Endothelial cell (in vitro differentiated cells): ENCODE measurements around the gene MYO3B. TPM values are rescaled to one million over a fixed set of nuclear protein-coding genes. Genes with fewer than 3 reads are reported as not detected.

Experiments used
- DNase-seq: peaks from one replicate; pipeline ENCODE4 v3.0.0; 2021; ENCODE audit warnings: low spot score
- H3K27ac Mint-ChIP-seq: one replicate; pipeline ENCODE4 v1.8.0; 2021; ENCODE audit warnings: mixed read lengths, inconsistent platforms; ENCODE audit not compliant: unreplicated experiment
- H3K27me3 Mint-ChIP-seq: one replicate; pipeline ENCODE4 v1.8.0; 2021; ENCODE audit warnings: mild to moderate bottlenecking, moderate library complexity, mixed read lengths, inconsistent platforms; ENCODE audit not compliant: unreplicated experiment
- H3K36me3 Mint-ChIP-seq: one replicate; pipeline ENCODE4 v1.8.0; 2021; ENCODE audit warnings: mild to moderate bottlenecking, low read depth, mixed read lengths, inconsistent platforms; ENCODE audit not compliant: unreplicated experiment
- H3K4me1 Mint-ChIP-seq: one replicate; pipeline ENCODE4 v1.8.0; 2021; ENCODE audit warnings: mild to moderate bottlenecking, mixed read lengths, inconsistent platforms; ENCODE audit not compliant: unreplicated experiment
- H3K4me3 Mint-ChIP-seq: one replicate; pipeline ENCODE4 v1.8.0; 2021; ENCODE audit warnings: mild to moderate bottlenecking, mixed read lengths, inconsistent platforms; ENCODE audit not compliant: unreplicated experiment
- H3K9me3 Mint-ChIP-seq: one replicate; pipeline ENCODE4 v1.8.0; 2021; ENCODE audit warnings: mixed read lengths, inconsistent platforms; ENCODE audit not compliant: unreplicated experiment
- CTCF ChIP-seq: fragments of 200-600 bp; sonication (generic); IDR thresholded peaks from one replicate; pipeline ENCODE4 v1.5.0; 2021; ENCODE audit warnings: antibody characterized with exemption; ENCODE audit not compliant: unreplicated experiment
- total RNA-seq: library from RNA; stranded (reverse); fragmentation: NEBNext Ultra II Directional; extraction: Animal tissue kit (Norgen Biotek cat#: 25700); gene quantifications from one replicate; pipeline ENCODE4 v1.2.1, GENCODE V29; 2021; ENCODE audit not compliant: unreplicated experiment

MYO3B gene
- total RNA-seq, 1 donor from 2014 or later, result 1.3 TPM

- peak overlapping the region; percentile 31 for H3K4me3 Mint-ChIP-seq
- H3K27ac Mint-ChIP-seq, result no peak overlapping the region
Measured at GRCh38 chr2:170322140-170322766, 144.3 kb downstream of the MYO3B start.

GRCh38 chr2:170323743-170324142 lies 145.8 kb downstream of the MYO3B start:
- Mint-ChIP-seq H3K27me3 (no peaks in the 10 kb centered on the region), H3K4me3 (no peak overlapping the region), H3K27ac (no peak overlapping the region), H3K9me3 (peaks cover 5% of the 10 kb centered on the region), H3K36me3 (peaks cover 11% of the 10 kb centered on the region), H3K4me1 (peaks cover 19% of the 10 kb centered on the region)
- no peak for DNase-seq
- TF ChIP-seq CTCF, result no peak

More at GRCh38 chr2:170322140-170322766, 144.3 kb downstream of the MYO3B start:
- Mint-ChIP-seq H3K4me1 (peaks cover 19% of the 10 kb centered on the region), H3K9me3 (peaks cover 5% of the 10 kb centered on the region), H3K36me3 (peaks cover 16% of the 10 kb centered on the region), H3K27me3 (no peaks in the 10 kb centered on the region)
- no peak for TF ChIP-seq CTCF
- DNase-seq, result no peak

- H3K4me3 Mint-ChIP-seq, result no peak overlapping the region
- H3K27ac Mint-ChIP-seq, result no peak overlapping the region
- peaks cover 19% of the 10 kb centered on the region for H3K4me1 Mint-ChIP-seq
- peak; percentile 59 for DNase-seq
- TF ChIP-seq CTCF, result peak; percentile 32
- H3K36me3 Mint-ChIP-seq, result peaks cover 11% of the 10 kb centered on the region
- no peaks in the 10 kb centered on the region for H3K27me3 Mint-ChIP-seq
- H3K9me3 Mint-ChIP-seq, result peaks cover 5% of the 10 kb centered on the region
Measured at GRCh38 chr2:170324640-170325046, 146.7 kb downstream of the MYO3B start.

- Mint-ChIP-seq H3K4me3 (no peak overlapping the region), H3K36me3 (peaks cover 3% of the 10 kb centered on the region), H3K27me3 (peaks cover 3% of the 10 kb centered on the region), H3K9me3 (no peaks in the 10 kb centered on the region), H3K4me1 (no peaks in the 10 kb centered on the region), H3K27ac (no peak overlapping the region)
- DNase-seq, result no peak
- no peak for TF ChIP-seq CTCF
Measured at GRCh38 chr2:170330881-170331280, 152.9 kb downstream of the MYO3B start.

- H3K27me3 Mint-ChIP-seq, result peaks cover 5% of the 10 kb centered on the region
- DNase-seq, result no peak
- H3K4me1 Mint-ChIP-seq, result no peaks in the 10 kb centered on the region
- no peak overlapping the region for H3K27ac Mint-ChIP-seq
- H3K36me3 Mint-ChIP-seq, result peaks cover 3% of the 10 kb centered on the region
- TF ChIP-seq CTCF, result no peak
- H3K9me3 Mint-ChIP-seq, result no peaks in the 10 kb centered on the region
- no peak overlapping the region for H3K4me3 Mint-ChIP-seq
Measured at GRCh38 chr2:170332676-170333402, 154.9 kb downstream of the MYO3B start.
